COR-L47 (cell line): ENCODE results near the gene DDX10.

ENCODE experiments used
- DNase-seq: peaks from one replicate; lab custom pipeline; 2025; lab: John Stamatoyannopoulos, UW

Gene DDX10

DNA sequence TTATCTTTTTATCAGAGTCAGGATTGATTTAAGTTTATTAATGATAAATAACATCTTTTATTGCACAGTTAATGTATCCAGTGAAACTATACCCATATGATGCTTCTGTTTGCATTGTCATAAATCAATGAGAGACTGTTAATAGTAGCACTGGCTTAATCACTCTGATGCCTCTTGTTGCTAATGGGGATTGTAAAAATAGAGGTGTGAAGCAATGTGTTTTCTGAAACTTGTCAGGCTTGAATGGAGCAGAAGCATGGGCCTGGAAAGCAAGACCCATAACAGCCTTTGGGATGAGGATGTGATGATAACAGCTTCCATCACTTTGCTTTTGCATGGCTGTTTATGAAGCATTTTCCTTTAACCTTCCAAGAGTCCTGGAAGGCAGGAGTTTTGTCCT lies 319.7 kb downstream of the DDX10 start:
- DNase-seq: no peak

GRCh38 chr11:108985236-108985944 lies 320.5 kb downstream of the DDX10 start:
- DNase-seq: no peak

- no peak for DNase-seq
Observed at GRCh38 chr11:108985945-108986279, 321.0 kb downstream of the DDX10 start.
